Activated gamma-delta T cell treated with anti-CD3 and anti-CD28 coated beads, Interleukin-2, amount 50 U/mL, for 16 hours (primary cell): ENCODE measurements around the gene FBP2.
"Not testable (repeated sequence)": the region's sequence is repeated elsewhere in the genome, so short reads cannot be mapped to it uniquely, and the experiment has no call there.

Experiments used
- DNase-seq: peaks from one replicate; pipeline ENCODE4 v3.0.0-alpha.2; 2020; ENCODE audit warnings: low read depth

The FBP2 gene

GRCh38 chr9:94606646-94607422 is 13.2 kb upstream of the FBP2 start:
- no peak for DNase-seq

- peak; percentile 6 for DNase-seq
These were observed 9.9 kb upstream of the FBP2 start for GRCh38 chr9:94603259-94604160.

- DNase-seq, result no peak
These were observed 9.0 kb upstream of the FBP2 start for GRCh38 chr9:94602666-94603065.

GRCh38 chr9:94600715-94601114 is 7.1 kb upstream of the FBP2 start:
- no peak for DNase-seq

- no peak for DNase-seq
These were observed 6.6 kb upstream of the FBP2 start for GRCh38 chr9:94600258-94600657.

- no peak for DNase-seq
These were observed 5.5 kb upstream of the FBP2 start for GRCh38 chr9:94599102-94599501.

- DNase-seq, result not testable (repeated sequence)
These were observed 941 bp downstream of the FBP2 start for GRCh38 chr9:94592683-94593082.

- no peak for DNase-seq
These were observed 1.7 kb downstream of the FBP2 start for GRCh38 chr9:94591876-94592275.

- DNase-seq, result not testable (repeated sequence)
These were observed 2.5 kb downstream of the FBP2 start for GRCh38 chr9:94591046-94591545.

- no peak for DNase-seq
These were observed 4.9 kb downstream of the FBP2 start for GRCh38 chr9:94588681-94589080.

- DNase-seq, result no peak
These were observed 6.8 kb downstream of the FBP2 start for GRCh38 chr9:94586814-94587213.

GRCh38 chr9:94586316-94586715 is 7.3 kb downstream of the FBP2 start:
- no peak for DNase-seq

GRCh38 chr9:94584555-94584954 is 9.1 kb downstream of the FBP2 start:
- no peak for DNase-seq

- no peak for DNase-seq
These were observed 11.9 kb downstream of the FBP2 start for GRCh38 chr9:94581728-94582127.

GRCh38 chr9:94577571-94577970 is 16.1 kb downstream of the FBP2 start:
- DNase-seq, result no peak

- DNase-seq, result no peak
These were observed 16.6 kb downstream of the FBP2 start for GRCh38 chr9:94577036-94577435.

- no peak for DNase-seq
These were observed 17.5 kb downstream of the FBP2 start for GRCh38 chr9:94576131-94576530.

- no peak for DNase-seq
These were observed 24.5 kb downstream of the FBP2 start for GRCh38 chr9:94568972-94569712.

- no peak for DNase-seq
These were observed 25.3 kb downstream of the FBP2 start for GRCh38 chr9:94568250-94568889.

- DNase-seq, result no peak
These were observed 26.4 kb downstream of the FBP2 start for GRCh38 chr9:94567271-94567670.

GRCh38 chr9:94566550-94566949 is 27.1 kb downstream of the FBP2 start:
- no peak for DNase-seq

- DNase-seq, result not testable (repeated sequence)
These were observed 29.3 kb downstream of the FBP2 start for GRCh38 chr9:94564279-94564678.
